GM19023 (cell line): Measurements from ENCODE around the gene HDDC3.
A peak's percentile ranks its signal among the peaks of the same experiment; 100 is the strongest.
"Not testable (repeated sequence)": the region's sequence is repeated elsewhere in the genome, so short reads cannot be mapped to it uniquely, and the experiment has no call there.

Experiments used
- ATAC-seq: cut with Tn5 transposase; IDR thresholded peaks from one replicate; pipeline ENCODE4 v1.9.1; 2021; ENCODE audit warnings: mild to moderate bottlenecking, moderate library complexity; ENCODE audit not compliant: unreplicated experiment

Gene HDDC3

DNA sequence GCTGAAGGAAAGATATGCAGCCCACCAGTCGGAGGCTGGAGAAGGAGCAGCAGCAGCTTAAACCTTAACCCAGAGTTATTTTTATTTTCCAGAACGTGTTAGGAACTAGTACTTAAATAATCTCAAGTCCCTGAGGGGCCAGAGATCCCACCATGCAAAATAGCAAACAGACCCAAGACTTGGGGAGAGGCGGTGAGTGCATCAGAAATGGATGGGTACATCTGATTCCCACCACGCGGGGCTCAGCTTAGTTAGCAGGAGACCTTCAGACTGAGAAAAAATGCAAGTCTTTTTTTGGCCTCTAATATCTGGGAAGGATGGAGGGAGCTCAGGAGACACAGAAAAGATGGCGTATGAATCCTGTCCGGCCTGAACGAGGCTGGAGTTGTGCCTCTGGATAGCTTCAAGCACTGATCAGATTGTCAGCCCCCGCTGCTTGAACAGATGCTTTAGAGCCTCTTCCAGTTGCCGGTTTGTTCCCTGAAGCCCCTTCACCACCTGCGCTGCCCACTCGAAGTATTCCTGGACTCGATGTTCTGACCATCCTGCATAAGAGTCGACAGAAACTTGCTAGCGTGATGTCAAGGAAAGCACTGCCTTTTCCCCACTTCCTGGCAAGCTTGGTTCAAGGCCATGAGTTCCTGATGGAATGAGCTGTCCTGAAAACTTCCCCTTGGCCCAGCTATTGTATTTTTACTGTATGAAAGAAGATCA, 1.3 kb downstream of the HDDC3 start:
- ATAC-seq: no peak

DNA sequence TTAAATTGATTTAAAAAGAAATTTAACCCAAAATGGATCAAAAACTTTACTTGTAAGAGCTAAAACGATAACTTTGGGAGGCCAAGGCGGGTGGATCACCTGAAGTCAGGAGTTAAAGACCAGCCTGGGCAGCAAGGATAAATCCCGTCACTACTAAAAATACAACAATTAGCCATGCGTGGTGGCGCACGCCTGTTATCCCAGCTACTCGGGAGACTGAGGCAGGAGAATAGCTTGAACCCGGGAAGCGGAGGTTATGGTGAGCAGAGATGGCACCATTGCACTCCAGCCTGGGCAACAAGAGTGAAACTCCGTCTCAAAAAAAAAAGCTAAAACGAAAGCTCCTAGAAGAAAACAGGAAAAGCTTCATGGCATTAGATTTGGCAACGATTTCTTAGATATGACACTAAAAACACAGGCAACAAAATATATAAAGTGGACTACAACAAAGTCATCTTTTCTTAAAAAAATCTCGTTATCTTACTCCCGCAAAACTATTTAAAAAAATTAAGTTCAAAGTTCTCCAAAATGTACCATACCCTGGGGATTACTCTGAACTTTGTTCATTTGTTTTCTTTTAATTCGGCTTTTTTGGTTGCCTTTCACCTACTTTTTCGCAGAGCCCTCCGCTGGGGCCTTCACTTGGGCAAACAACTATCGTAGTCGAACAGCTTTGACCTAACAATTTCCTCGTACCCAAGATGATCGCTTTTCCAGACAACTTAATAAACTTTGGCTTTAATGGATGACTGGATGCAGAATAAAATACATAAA, 2.9 kb downstream of the HDDC3 start:
- peak; percentile 1 for ATAC-seq

DNA sequence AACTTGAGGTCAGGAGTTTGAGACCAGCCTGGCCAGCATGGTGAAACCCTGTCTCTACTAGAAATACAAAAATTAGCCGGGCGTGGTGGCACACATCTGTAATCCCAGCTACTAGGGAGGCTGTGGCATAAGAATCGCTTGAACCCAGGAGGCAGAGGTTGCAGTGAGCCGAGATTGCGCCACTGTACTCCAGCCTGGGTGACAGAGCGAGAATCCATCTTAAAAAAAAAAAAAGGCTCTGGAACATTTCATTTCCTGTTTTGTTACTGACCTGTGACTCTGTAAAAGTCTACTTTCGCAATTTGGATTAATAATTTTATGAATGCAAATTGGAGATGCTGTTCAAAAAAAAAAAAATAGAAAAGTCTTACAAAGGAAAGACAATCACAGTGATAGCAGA, 4.2 kb downstream of the HDDC3 start:
- not testable (repeated sequence) for ATAC-seq

DNA sequence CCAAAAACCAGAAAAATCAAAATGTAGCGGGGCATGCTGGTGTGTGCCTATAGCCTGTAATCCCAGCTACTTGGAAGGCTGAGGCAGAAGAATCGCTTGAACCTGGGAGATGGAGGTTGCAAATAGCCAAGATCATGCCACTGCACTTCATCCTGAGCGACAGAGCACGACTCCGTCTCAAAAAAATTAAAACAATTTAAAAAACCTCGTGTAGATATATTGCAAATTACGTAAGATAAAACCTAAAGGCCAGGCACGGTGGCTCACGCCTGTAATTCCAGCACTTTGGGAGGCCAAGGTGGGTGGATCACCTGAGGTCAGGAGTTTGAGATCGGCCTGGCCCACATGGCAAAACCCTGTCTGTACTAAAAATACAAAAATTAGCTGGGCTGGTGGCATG, 5.6 kb downstream of the HDDC3 start:
- ATAC-seq: not testable (repeated sequence)

DNA sequence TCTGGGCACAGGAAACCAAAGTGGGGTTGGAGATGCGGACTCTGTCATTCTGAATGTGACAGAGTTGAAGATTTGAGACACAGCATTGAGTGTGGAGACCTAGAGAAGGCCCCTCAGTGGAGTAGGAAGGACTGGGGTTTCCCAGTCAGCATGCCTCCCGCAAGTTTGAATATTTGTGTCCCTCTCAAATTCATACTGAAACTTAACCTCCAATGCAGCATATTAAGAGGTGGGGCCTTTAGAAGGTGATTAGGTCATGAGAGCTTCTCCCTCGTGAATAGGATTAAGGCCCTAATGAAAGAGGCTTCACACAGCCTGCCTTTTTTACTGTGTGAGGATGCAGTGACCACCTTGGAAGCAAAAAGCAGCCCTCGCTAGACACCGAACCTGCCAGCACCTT, 8.0 kb downstream of the HDDC3 start:
- ATAC-seq: peak; percentile 68

DNA sequence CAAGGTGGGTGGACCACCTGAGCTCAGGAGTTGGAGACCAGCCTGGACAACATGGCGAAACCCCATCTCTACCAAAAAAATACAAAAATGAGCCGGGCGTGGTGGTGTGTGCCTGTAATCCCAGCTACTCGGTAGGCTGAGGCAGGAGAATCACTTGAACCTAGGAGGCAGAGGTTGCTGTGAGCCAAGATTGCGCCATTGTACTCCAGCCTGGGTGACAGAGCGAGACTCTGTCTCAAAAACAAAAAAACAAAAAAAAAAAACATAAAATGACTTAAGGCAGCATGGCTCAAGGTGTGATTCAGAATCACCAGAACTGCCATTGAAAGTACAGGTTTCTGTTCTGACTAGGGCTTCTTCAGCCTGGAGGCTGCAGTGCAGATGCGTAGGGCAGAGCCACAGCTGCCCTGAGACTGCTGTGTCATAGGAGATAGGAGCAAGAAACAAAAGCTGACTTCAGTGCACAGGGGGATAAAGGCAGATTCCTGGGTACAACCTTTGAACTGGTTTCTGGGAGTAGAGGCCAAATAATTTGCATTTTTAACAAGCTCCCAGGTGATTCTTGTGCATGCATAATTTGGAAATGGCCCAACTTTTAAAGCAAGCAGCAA, 9.5 kb downstream of the HDDC3 start:
- ATAC-seq: peak; percentile 73

DNA sequence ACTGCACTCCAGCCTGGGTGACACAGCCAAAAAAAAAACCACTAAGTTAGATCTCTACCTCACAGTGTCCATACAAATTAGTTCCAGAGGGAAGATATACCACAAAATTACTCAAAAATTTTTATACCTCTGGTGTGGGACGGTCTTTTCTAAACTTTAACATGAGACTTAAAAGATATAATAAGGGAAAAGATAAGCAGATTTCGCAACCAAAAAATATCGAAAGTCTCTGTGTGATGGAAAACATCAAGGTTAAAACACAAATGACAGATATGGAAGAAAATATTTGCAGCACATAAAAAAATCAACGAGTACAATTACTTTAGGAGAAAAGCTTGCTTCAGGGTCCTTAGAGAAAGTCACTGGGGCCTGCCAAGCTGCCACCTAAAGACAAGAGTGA, 10.5 kb downstream of the HDDC3 start:
- no peak for ATAC-seq

DNA sequence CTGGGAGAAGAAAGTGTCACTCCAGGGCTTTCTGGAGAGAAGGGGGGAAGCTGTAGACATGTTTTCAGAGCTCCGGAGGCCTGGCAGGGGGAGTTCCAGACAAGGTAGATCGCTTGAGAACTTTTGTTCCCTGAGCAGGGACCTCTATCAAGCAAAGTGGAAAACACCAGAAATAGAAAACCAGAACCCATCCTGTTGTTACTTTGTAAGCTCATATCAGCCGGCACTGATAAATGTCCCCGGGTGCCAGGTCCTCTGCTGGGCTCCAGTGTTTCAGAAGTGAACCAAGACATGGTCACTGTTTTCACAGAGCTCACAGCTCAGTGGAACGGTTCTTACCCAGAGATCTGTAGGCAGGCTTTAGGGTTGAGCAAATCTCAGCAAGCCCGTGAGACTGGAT, 13.5 kb downstream of the HDDC3 start:
- no peak for ATAC-seq

DNA sequence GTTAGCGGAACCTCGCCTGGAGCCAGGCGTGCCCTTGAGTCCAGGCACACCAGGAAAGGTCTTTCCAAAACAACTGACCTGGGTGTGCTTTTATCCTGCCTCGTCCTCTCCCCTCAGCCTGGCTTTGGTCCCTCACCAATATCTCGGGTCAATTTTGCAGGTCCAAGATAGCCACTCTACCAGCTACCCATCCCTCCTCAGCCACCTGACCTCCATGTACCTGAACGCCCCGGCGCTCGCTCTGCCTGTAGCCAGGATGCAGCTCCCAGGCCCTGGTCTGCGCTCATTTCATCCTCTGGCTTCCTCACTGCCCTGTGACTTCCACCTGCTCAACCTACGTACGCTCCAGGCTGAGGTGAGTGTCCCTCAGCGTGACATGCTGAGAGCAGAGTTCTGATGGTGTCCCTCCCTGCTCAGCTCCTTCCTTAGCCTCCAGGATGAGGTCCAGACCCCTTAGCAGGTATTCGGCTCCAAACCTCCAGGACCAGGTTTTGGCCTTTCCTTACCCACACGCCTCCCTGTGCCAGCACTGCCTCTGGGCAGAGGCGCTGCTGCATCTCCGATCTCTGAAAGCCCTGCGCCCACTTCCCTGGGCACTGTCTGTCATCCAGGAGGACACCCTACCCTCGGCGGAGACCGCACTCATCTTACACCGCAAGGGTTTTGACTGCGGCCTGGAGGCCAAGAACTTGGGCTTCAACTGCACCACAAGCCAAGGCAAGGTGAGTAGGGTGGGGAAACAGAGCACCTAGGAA, 14.1 kb downstream of the HDDC3 start:
- no peak for ATAC-seq

DNA sequence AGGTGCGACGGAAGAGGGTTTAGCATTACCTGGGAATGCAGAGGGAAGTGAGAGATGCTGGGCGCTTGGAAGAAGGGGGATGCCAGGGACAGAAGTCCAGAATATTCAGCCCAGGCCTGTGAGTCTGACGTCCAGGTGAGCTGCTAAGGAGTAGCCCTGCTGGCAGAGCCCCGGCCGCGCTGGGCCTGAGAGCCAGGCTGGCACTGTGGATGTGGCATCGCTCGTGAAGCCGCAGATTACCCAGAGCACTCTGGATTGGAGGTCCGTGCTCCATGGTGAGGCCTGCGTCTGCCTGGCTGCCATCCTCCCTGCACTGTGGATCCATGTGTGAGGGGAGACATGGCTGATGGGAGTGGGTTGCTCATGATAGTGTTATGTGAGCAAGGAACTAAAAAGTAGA, 14.8 kb downstream of the HDDC3 start:
- no peak for ATAC-seq

DNA sequence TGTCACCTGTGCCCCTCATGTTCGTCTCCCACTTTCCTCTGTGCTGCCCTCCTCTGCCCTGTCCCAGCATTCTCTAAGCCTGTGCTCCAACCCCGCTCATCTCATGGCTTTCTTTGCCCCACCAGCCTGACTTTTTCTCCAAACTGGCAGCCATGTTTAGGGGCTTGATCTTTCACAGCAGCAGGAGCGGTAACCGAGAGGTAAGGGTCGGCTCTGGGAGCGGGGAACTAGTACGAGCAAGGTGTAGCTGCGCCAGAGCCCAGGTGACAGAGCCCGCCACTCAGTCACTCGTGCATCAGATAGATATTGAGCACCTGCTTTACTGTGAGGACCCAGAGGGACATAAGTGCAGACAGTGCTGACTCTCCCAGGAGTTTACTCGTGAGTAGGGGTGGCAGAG, 15.9 kb downstream of the HDDC3 start:
- no peak for ATAC-seq

DNA sequence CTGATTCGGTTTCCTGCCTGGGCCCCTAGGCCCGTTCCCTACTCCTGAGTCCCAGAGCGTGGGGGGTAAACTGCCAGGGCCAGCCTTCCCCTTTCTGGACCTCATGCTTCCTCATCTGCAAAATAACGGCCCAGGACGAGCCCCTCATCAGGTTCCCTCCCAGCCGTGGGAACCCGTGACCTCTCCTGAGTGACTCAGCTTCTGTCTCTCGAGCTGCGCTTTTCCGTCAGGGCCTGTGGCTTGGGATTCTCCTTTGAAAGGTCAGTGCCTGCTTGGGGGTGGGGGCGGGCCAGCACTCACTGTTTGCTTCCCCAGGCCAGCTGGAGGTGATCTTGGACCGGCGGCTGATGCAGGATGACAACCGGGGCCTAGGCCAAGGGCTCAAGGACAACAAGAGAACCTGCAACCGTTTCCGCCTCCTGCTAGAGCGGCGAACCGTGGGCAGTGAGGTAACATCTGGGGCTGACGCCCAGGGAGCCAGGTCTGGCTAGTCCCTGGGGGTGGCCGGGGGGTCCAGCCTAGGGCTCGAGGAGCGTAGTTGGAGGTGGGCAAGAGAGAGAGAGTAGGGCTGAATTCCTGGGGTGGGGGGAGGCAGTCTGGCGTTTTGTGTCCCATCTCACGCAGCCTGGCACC, 16.4 kb downstream of the HDDC3 start:
- ATAC-seq: no peak

DNA sequence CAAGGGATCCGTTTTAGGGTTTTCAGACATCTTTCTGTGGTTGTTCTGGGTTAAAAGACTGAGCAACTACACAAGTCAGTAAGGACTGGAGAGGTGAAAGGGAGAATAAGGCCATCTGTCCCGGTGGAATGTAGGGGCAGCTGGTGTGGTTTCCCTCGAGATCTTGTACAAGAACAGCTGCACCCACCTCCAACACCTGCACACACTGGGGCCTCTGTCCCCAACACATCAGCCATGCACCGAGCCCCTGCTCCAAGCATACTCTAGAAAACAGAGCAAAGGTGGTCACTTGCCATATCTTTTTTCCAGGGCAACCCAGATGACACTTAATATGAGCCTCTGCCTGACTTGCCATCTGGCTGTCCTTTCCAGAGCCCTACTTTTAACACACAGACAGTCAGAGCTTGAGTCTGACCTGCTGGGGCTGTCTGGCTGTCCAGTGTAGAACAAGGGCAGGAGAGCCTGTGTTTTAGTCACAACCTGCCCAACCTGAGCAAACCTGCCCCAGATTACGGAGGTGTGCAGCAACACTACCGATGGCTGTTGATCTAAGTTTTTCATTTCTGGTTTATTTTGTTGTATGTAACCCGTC, 17.0 kb downstream of the HDDC3 start:
- no peak for ATAC-seq

DNA sequence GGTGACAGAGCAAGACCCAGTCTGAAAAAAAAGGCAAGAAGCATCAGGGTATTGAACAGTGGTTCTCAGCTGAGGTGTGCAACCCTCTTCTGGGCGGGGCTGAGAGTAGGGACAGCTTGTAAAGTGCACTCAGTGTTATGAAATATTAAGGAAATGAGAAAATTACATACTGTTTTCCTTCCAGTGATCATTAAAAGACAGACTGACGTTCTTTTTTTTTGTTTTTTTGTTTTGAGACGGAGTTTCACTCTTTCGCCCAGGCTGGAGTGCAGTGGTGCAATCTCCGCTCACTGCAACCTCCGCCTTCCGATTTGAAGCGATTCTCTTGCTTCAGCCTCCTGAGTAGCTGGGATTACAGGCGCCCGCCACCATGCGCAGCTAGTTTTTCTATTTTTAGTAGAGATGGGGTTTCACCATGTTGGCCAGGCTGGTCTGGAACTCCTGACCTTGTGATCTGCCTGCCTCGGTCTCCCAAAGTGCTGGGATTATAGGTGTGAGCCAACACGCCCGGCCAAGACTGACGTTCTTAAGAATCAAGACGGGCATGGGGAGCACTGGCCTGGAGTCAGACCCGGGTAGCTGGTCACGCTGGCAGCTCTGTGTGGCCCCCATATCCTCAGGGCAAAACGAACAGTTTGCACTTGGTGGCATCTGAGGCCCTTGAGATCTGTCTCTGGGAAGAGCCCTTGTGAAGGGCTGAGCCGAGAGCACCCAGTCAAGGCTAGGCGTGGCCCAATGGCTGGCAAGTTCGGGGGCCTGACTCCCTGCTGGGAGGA, 17.9 kb downstream of the HDDC3 start:
- no peak for ATAC-seq

DNA sequence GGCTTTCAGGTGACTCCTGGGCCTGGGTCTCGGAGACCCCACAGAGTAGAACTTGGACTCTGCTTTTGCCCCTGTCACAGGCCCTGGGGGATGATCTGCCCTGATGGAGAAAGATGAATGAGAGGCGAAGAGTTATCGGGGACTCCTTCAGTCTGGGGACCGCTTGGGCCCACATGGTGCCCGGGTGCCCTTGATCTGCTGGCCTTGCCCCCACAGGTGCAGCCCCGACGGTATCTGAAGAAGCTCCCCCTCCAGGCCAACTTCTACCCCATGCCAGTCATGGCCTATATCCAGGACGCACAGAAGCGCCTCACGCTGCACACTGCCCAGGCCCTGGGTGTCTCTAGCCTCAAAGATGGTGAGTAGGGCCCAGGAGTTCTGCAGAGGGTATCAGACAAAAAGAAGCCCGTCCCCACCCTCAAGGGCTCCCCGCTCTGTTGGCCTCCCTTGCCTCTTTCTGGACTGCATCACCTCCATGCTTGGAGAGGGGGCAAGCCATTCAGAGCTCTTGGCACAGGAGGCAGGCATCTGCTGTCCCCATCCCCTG, 18.9 kb downstream of the HDDC3 start:
- no peak for ATAC-seq

DNA sequence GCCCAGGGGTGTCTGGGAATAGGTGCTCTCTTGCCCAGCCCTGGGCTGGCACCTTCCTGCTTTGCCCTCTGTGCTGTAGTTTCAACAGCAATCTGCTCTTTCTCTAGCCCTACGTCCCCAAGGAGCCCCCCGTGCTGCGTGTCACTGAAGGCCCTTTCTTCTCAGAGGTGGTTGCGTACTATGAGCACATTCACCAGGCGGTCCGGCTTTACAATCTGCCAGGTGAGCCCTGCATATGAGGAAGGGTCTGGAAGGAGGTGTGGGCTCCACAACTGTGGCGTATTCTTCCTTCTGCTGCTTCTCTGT, 19.6 kb downstream of the HDDC3 start:
- ATAC-seq: no peak

DNA sequence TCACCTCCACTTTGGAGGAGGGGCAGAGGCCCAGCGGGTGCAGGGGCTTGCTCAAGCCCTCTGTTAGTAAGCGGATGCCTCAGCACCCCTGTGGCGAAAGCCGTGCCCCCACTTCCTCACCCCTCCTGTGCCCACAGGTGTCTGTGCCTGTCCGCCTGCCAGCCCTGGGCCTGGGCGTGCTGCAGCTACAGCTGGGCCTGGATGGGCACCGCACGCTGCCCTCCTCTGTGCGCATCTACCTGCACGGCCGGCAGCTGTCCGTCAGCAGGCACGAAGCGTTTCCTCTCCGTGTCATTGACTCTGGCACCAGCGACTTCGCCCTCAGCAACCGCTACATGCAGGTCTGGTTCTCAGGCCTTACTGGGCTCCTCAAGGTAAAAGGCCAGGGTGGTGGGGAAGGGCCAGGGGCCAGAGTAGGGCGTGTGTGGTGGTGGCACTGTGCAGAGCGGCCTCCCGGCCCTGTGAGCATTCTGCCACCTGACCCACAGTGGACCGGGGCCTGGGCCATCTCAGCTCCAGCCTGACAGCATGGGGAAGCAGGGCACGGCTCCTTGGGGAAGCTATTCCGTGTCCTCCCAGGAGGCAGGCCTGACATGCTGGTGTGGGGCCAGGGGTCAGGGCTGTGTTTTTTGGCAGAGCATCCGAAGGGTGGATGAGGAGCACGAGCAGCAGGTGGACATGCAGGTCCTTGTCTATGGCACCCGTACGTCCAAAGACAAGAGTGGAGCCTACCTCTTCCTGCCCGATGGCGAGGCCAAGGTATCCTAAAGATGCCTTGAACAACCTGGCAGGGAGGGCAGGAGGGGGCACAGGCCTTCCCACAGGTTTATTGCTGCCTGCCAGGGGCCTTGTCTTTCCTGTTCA, 20.2 kb downstream of the HDDC3 start:
- no peak for ATAC-seq

DNA sequence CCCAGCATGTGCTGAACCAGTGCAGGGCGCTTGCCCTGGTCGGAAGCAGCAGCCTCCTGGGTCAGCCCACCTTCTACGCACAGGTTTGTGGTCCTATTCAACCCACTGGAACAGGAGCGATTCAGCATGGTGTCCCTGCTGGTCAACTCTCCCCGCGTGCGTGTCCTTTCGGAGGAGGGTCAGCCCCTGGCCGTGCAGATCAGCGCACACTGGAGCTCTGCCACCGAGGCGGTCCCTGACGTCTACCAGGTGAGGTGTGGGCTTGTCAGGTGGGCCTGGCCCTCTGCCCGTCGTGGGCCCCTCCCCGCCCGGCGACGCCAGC, 21.1 kb downstream of the HDDC3 start:
- ATAC-seq: no peak
